Activated effector memory CD4-positive, alpha-beta T cell treated with anti-CD3 and anti-CD28 coated beads, Interleukin-2, amount 50 U/mL, for 16 hours (primary cell): ENCODE results near the gene PDPK1.
"Not testable (repeated sequence)": the region's sequence is repeated elsewhere in the genome, so short reads cannot be mapped to it uniquely, and the experiment has no call there.

ENCODE experiments used
- DNase-seq: peaks from one replicate; pipeline ENCODE4 v3.0.0-alpha.2; 2020

Gene PDPK1

DNA sequence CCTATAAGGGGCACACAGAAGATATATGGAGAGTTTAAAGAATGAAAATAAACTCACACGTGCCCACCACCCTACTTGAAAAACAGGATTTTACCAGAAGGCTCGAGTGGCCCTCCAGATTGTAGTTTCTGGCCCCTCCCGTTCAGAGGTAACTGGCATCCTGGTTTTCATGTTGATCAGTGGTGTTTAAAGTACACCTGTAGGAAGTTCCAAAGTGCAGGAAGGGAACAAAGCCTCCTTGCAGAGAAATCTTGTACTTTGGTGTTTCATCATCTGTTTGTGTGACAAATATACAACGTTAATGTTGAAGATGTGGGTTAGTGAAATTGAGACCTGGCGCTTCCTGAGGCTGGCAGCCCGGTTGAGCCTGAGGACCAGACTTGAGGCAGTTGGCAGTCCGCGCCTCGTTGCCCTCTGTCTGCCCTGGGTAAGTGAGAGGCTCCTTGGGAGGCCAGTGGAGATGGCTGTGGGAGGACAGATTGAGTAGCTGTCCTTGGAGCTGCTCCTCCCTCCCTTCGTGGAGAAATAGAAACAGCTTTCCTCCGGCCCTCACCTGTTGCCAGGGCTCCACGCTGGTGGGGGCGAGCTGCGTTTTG is 12.6 kb downstream of the PDPK1 start:
- DNase-seq: not testable (repeated sequence)

GRCh38 chr16:2551420-2551889 is 13.6 kb downstream of the PDPK1 start:
- DNase-seq: not testable (repeated sequence)

DNA sequence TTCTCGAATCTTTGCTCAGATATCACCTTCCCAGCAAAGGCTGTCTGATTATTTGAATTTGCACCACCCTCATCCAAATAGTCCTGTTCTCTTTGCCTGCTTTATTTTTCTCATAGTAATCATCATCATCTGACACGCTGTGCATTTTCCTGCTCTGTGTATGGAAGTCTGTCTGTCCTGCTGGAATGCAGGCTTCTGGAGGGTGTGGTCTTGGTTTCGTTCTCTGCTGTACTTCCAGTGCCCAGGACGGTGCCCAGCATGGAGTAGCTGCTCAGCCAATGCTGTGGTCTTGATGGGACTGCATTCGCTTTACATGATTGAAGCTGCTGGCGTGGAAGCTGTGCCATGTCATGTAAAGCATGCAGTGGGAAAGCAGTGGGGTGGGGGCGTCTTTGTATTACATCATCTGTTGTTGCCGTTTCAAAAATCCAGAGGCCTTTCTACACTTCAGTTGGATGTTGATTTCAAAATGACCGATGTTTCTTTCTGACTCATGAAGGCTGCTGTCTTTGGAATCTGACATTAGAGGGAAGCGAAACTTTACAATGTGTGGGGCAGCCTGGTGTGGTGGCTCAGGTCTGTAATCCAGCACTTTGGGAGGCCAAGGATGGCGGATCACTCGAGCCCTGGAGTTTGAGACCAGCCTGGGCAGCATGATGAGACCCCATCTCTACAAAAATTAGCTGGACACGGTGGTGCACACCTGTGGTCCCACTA is 17.0 kb downstream of the PDPK1 start:
- not testable (repeated sequence) for DNase-seq

- not testable (repeated sequence) for DNase-seq
Observed at GRCh38 chr16:2557150-2557549, 19.3 kb downstream of the PDPK1 start.

- DNase-seq: not testable (repeated sequence)
Observed at GRCh38 chr16:2560131-2560797, 22.4 kb downstream of the PDPK1 start.

- DNase-seq: peak; percentile 87
Observed at GRCh38 chr16:2560798-2561133, 22.9 kb downstream of the PDPK1 start.

- DNase-seq: not testable (repeated sequence)
Observed at GRCh38 chr16:2567506-2567905, 29.7 kb downstream of the PDPK1 start.

DNA sequence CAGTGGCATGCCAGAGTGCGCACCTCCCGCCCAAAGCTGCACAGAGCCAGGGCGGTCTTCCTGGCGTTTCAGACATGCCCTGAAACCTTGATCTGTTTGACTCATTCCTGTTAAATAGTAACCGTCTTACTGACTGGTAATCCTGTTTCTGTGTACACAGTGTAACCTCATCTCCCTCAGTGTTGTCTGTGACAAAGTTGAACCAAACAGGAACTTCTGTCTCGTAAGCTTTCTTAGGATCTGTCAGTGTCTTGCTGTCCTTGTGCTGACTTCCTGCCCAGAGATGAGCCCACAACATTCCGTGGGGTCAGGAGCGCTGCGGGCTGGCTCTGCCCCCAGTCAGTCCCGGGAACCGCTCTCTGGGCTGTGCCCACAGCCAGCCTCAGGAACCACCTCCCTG is 30.8 kb downstream of the PDPK1 start:
- not testable (repeated sequence) for DNase-seq

DNA sequence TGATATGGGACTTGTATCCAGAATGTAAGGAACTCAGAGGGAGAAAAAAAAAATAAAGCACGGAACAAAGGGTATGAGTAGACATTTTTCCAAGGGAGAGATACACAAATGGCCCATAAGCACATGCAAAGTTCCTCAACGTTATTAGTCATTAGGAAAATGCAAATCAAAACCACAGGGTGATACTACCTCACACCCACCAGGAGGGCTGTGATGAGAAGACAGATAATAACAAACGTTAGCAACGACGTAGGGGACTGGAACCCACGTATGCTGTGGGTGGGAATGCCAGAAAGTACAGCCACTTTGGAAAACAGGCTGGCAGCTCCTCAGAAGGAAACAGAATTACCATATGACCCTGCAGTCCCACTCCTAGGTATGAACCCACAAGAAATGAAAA is 34.9 kb downstream of the PDPK1 start:
- DNase-seq: not testable (repeated sequence)

DNA sequence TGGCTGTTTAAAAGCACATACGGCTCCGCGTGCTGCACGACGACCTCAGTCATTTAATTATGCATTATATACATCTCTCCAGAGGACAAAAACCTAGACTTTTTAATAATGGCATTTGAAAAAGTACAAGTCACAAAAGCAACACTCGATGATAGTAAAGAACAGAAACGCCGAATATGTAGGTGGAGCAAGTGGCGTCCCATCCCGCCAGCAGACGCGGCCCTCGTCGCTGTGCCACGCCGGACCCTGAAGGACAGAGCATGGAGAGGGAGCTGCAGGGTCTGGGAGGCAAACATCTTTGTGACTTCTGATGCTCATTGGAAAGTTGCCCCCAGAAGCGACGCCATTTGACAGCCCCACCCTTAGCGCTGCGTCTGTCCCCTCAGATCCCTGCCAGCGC is 38.0 kb downstream of the PDPK1 start:
- not testable (repeated sequence) for DNase-seq

DNA sequence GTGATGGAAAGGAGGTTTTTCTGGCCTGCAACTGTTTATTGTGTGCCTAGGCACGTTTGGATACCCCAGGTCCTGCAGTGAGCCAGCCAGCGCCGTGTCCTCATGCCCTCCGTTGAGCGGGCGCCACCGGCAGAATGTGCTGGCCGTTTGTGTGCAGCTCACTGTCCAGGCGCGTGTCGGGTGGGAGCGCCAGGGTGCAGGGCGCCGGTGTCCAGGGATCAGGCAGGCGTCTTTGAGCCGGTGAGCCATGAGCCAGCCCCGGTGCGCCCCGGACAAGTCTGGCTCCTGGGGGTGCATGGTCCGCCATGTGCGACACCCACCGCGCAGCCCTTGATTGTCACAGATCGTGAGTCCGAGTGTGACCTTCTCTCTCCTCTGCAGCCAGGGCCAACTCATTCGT is 39.2 kb downstream of the PDPK1 start:
- not testable (repeated sequence) for DNase-seq

DNA sequence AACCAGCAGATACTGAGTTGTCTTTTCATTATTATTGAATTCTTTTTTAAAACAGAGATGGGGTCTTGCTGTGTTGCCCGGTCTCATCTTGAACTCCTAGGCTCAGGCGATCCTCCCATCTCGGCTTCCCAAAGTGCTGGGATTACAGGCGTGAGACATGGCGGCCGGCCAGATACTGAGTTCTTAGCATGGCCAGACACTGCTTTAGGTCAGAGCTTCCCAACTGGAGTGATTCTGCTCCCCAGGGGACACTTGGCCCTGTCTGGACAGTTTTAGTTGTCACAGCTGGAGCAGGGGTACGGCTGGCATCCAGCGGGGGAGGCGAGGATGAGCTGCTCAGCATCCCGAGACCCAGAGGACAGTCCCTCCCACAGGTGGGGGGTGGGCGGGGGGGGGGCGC is 41.1 kb downstream of the PDPK1 start:
- DNase-seq: not testable (repeated sequence)

DNA sequence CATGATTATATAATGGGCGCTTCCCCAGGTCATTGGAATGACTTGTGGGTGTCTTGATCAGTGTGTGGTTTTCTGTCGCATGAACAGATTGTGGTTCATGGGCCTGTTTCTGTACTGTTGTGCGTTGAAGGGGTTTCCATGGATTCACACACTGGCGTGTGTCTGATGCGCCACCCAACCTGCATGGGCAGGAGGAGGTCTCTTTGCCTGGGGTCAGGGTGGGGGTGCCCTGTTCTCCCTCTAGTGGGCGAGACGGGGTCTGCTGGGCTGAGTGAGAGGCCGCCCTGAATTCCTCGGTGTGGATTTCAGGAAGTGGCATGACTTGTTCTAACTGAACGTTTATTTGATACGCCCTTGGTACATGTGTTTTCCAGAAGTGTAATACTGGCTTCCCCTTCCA is 42.3 kb downstream of the PDPK1 start:
- DNase-seq: not testable (repeated sequence)

GRCh38 chr16:2580818-2581217 is 43.0 kb downstream of the PDPK1 start:
- DNase-seq: not testable (repeated sequence)

- DNase-seq: no peak
Observed at GRCh38 chr16:2584729-2585650, 47.2 kb downstream of the PDPK1 start.

DNA sequence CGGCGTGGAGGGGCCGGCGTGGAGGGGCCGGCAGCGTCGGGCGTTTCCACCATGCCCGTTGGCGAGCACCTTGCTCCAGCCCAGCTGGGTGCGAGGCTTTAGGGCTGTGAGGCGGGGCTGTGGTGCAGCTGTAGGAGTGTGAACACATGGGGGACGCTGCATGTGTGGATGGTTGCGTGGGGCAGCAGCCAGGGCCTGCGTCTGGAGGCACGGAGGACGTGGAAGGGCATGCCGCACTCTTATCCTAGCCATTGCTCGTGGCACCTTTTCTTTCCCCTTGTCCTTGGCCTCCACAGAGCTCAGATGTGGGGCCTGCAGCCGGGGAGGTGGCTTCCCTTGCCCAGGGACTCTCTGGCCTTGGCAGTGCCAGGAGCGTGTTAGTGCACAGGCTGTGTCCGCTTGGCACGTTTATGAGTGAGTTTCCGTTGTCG is 47.8 kb downstream of the PDPK1 start:
- no peak for DNase-seq

GRCh38 chr16:2586241-2586640 is 48.4 kb downstream of the PDPK1 start:
- DNase-seq: no peak

DNA sequence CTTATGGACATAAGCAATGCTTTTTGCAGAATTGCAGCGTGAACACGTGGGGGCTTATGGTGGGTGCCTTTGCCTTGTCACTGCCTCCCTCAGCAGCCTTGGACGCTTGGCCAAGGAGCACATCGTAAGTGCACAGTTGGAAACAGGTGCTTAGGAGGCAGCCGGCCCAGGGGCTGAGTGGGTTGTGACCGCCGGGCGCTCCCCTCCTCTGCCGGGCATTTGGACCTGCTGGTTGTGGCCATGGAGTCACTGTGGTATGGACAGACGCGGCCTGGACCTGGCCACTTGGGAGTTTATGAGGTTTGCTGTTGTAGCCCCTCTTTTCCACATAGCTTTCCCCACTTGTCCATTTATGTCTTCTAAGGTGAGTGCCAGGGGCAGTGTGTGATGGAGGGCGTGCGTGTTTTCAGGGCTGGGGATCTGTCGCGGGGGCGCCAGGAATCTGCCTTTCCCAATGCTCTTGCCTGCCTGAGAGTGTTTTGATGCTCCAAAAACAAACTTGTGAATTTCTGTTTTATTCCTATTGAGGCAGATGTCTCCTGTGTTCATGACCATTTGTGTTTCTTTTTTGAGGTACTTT is 49.2 kb downstream of the PDPK1 start:
- no peak for DNase-seq

- DNase-seq: no peak
Observed at GRCh38 chr16:2587891-2588565, 50.2 kb downstream of the PDPK1 start.

DNA sequence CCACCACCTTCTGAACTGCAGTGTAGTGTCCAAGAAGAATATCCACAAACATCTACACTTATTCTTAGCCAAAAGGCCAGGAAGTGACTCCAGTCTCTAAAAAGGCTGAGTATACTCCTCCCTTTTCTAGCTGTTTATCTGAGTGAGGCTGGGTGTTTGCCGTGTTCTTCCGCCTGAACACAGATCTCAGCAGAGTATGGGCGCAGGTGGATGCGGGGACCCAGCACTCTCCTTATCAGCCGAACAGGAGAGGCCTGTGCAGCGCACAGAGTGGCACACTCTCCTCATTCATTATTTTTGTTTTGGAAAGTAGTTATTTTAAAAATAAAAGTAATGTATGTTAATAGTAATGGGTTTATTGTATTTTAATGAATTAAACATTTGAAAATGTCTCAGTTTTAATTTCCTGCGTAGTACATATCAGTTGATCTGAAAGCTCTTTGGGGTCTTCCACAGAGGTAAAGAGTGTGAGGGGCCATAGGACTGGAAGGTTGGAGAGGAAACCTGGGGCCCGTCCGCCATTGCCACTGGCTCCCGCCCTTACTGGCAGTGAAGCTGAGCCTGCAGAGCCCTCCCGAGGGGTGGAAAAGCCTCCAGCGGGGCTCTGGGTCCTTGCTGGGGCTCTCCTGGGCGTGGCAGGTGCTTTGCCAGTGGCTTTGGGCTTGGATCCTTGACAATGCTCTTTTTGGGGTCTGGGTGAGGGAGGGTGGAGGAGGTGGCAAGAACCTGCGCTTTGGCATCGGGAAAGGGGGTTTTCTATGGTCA is 53.8 kb downstream of the PDPK1 start:
- DNase-seq: no peak

- no peak for DNase-seq
Observed at GRCh38 chr16:2592786-2593185, 55.0 kb downstream of the PDPK1 start.
